K562 (cell line): ENCODE measurements around the gene ERCC1. TPM values are rescaled to one million over a fixed set of nuclear protein-coding genes. Genes with fewer than 3 reads are reported as not detected.

ENCODE experiments used
- BRD9 ChIP-seq: fragments of 450-650 bp; IDR thresholded peaks from 2 replicates; pipeline ENCODE4 v1.6.1; 2018; ENCODE audit warnings: low read depth; ENCODE audit not compliant: partially characterized antibody
- CBFA2T2 ChIP-seq: fragments of 450-650 bp; conservative IDR thresholded peaks from 2 replicates; pipeline ENCODE4 v1.6.1; 2017; ENCODE audit warnings: mild to moderate bottlenecking
- CBX2 ChIP-seq: fragments of 200-600 bp; sonication (generic); IDR thresholded peaks from one replicate; pipeline ENCODE4 v1.6.1; 2012; ENCODE audit warnings: mild to moderate bottlenecking, low read length, inconsistent platforms; ENCODE audit not compliant: insufficient read depth, poor library complexity, severe bottlenecking
- ELF4 ChIP-seq: fragments of 450-650 bp; formaldehyde crosslinking; IDR thresholded peaks from 2 replicates; pipeline ENCODE4 v1.4.0; 2022; ENCODE audit warnings: missing genetic modification characterization
- ERF ChIP-seq: fragments of 450-650 bp; formaldehyde crosslinking; IDR thresholded peaks from 2 replicates; pipeline ENCODE4 v1.4.0; 2020; ENCODE audit warnings: mild to moderate bottlenecking, mixed read lengths
- EZH2 ChIP-seq: IDR thresholded peaks from 2 replicates; pipeline ENCODE4 v1.6.1; 2012; ENCODE audit warnings: low read depth, mild to moderate bottlenecking, inconsistent platforms, low read length, borderline replicate concordance
- FOXA1 ChIP-seq: fragments of 450-650 bp; IDR thresholded peaks from 2 replicates; pipeline ENCODE4 v1.6.1; 2016; ENCODE audit warnings: mild to moderate bottlenecking, borderline replicate concordance
- FOXK1 ChIP-seq: sonication (generic); formaldehyde crosslinking; IDR thresholded peaks from 2 replicates; pipeline ENCODE4 v1.8.0; 2022; ENCODE audit warnings: missing genetic modification reagents, mild to moderate bottlenecking, borderline replicate concordance
- HCFC1 ChIP-seq: IDR thresholded peaks from 2 replicates; pipeline ENCODE4 v1.6.1; 2012; ENCODE audit warnings: low read depth, low read length, improper control_type of control experiment
- HDAC3 ChIP-seq: fragments of 450-650 bp; IDR thresholded peaks from 2 replicates; pipeline ENCODE4 v1.6.1; 2018; ENCODE audit warnings: borderline replicate concordance, mild to moderate bottlenecking, moderate library complexity; ENCODE audit not compliant: partially characterized antibody
- JUND ChIP-seq, 2 experiments: IDR thresholded peaks; 2 replicates in 1 of 2; 3 replicates in 1 of 2; pipeline ENCODE4 v1.6.1; 2011; ENCODE audit warnings: borderline replicate concordance in 2 of 2, low read depth in 2 of 2, low read length in 2 of 2, improper control_type of control experiment in 1 of 2, missing biosample characterization in 1 of 2, missing genetic modification characterization in 1 of 2, missing genetic modification reagents in 1 of 2
- MAZ ChIP-seq, 2 experiments: fragments of 450-650 bp in 1 of 2; sonication (generic) in 1 of 2; formaldehyde crosslinking; IDR thresholded peaks in 1 of 2; conservative IDR thresholded peaks in 1 of 2; 2 replicates each; pipeline versions ENCODE4 v1.4.0 to v1.5.0; 2020; ENCODE audit warnings: mild to moderate bottlenecking in 1 of 2, missing genetic modification reagents in 1 of 2
- MBD2 ChIP-seq: sonication (generic); IDR thresholded peaks from 2 replicates; pipeline ENCODE4 v1.6.1; 2016; ENCODE audit warnings: low read depth, borderline replicate concordance
- NFIC ChIP-seq: fragments of 450-650 bp; IDR thresholded peaks from 2 replicates; pipeline ENCODE4 v1.6.1; 2017; ENCODE audit warnings: mild to moderate bottlenecking, inconsistent platforms
- SMAD1 ChIP-seq: fragments of 150-350 bp; IDR thresholded peaks from 2 replicates; pipeline ENCODE4 v1.6.1; 2014; ENCODE audit warnings: low read length, low read depth; ENCODE audit not compliant: partially characterized antibody
- SMARCA4 ChIP-seq: fragments of 450-650 bp; IDR thresholded peaks from 2 replicates; pipeline ENCODE4 v1.6.1; 2016
- SRSF7 ChIP-seq: fragments of 200-400 bp; formaldehyde crosslinking; optimal IDR thresholded peaks from 2 replicates; pipeline ENCODE3; 2017; ENCODE audit warnings: mild to moderate bottlenecking, low read depth, low read length
- ZNF444 ChIP-seq: fragments of 250-450 bp; sonication (Bioruptor Pico); IDR thresholded peaks from 2 replicates; pipeline ENCODE4 v1.4.0; 2020; ENCODE audit warnings: mild to moderate bottlenecking, moderate library complexity
- ZNF79 ChIP-seq: fragments of 250-450 bp; sonication (Bioruptor Pico); IDR thresholded peaks from 2 replicates; pipeline ENCODE4 v1.4.0; 2020; ENCODE audit warnings: low read depth, mild to moderate bottlenecking, moderate library complexity
- ZZZ3 ChIP-seq: fragments of 450-650 bp; IDR thresholded peaks from 2 replicates; pipeline ENCODE4 v1.6.1; 2016; ENCODE audit warnings: antibody characterized with exemption, mild to moderate bottlenecking, moderate library complexity
- polyA plus RNA-seq, 8 experiments: library from polyadenylated mRNA; depleted of rRNA in 4 of 8; stranded (reverse) in 5 of 8; unstranded in 3 of 8; fragments of >200 nt; fragmentation: Nextera tagmentation in 2 of 8; fragmentation: Illumina TruSeq in 1 of 8; extraction: Ambion mirVana in 2 of 8; extraction: Trizol in 1 of 8; gene quantifications; 2 replicates each; pipeline versions ENCODE4 v1.2.1 to v1.2.3, GENCODE V29; 2011 to 2014; ENCODE audit warnings: inconsistent platforms in 1 of 8, missing spikeins in 1 of 8
- total RNA-seq, 7 experiments: library from RNA; depleted of rRNA in 6 of 7; stranded (reverse); fragments of >200 nt in 6 of 7; fragmentation: Illumina TruSeq in 2 of 7; extraction: Trizol in 2 of 7; gene quantifications; 2 replicates each; pipeline versions ENCODE4 v1.2.1 to v1.2.3, GENCODE V29; 2011 to 2021; ENCODE audit warnings: low replicate concordance in 1 of 7
- TF ChIP-seq, protein P1 (sequence below): fragments of 450-650 bp; IDR thresholded peaks from 2 replicates; pipeline ENCODE4 v1.6.1; 2016; ENCODE audit warnings: borderline replicate concordance
- TF ChIP-seq, protein P2 (sequence below), 2 experiments: fragments of 450-650 bp in 1 of 2; sonication (generic) in 1 of 2; formaldehyde crosslinking in 1 of 2; IDR thresholded peaks in 1 of 2; conservative IDR thresholded peaks in 1 of 2; 2 replicates each; pipeline versions ENCODE4 v1.6.1 to v1.8.1; 2016 to 2023; ENCODE audit warnings: mild to moderate bottlenecking in 2 of 2, moderate library complexity in 2 of 2, inconsistent platforms in 1 of 2, missing genetic modification reagents in 1 of 2
- TF ChIP-seq, protein P3 (sequence below): fragments of 450-650 bp; formaldehyde crosslinking; IDR thresholded peaks from 2 replicates; pipeline ENCODE4 v1.4.0; 2022; ENCODE audit warnings: missing genetic modification characterization

ERCC1 gene
- total and polyA plus RNA-seq, 9 of the 15 experiments (the other 6 are each of a cell fraction or from before 2014, with no cell fraction given) = 9.3 to 92.6 (median 60.0) TPM

DNA sequence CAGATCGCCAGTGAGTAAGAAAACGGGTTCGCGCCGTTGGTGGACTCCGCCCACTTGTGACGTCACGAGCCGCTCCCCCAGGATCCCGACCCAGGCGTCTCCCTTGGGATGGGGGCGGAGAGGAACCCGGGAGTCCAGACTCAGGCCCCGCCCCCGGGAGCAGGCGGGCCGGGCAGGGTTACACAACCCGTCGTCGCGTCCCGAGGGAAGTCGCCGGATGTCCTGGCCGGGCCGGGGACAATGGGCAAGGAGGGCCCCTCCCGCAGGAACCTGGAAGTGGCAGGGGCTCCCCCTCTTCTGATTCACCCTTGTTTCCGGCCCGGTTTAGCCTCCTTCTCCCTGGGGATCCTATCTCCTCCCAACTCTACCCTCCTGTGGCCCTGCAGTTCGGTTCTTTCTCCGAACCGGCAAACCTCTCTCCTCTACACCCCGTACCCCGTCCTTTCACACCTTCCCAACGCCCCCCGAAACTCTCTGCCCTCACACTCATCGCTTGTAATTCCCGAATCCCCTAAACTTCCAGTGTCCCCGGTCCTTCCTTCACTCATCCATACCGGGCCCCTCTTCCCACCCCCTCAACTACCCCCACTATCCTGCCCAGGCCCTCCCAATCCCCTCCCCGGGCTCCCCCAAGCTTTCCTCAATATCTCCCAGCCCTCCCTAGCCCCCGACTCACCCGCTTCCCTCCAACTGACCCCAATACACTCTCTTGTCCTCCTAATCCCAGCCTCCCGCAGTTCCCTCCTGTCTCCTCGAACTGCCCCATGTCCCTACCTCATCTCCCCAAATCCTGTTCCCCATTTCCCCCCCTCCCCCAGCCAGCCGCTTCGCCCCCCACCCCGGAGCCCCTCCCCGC, 20.0 kb upstream of the ERCC1 start (continued):
- TF ChIP-seq ZNF79 (CRISPR knock-in tag) (no peak), FOXA1 (no peak), CBX2 (no peak), ZNF444 (CRISPR knock-in tag) (no peak), ERF (0 out of 2 replicates have a peak, but pooled peaks have one; percentile 49), FOXK1 (CRISPR knock-in tag) (0 out of 2 replicates have a peak, but pooled peaks have one; percentile 67), MBD2 (peak; percentile 60; the same call in 1 of the 2 replicates), HCFC1 (no peak), SRSF7 (no peak), SMAD1 (no peak), SMARCA4 (peak; percentile 45; the same call in 1 of the 2 replicates), BRD9 (peak; percentile 76), CBFA2T2 (no peak), NFIC (peak; percentile 13; the same call in 1 of the 2 replicates), JUND (IDR thresholded peaks at IDR 0.05; ENCODE audit: borderline replicate concordance, low read depth, low read length) (peak; percentile 53), JUND (tag; IDR thresholded peaks at IDR 0.05; ENCODE audit: borderline replicate concordance, low read depth, low read length) (peak; percentile 37; the same call in 1 of the 3 replicates), ELF4 (CRISPR knock-in tag) (peak; percentile 58; the same call in 1 of the 2 replicates), MAZ (CRISPR knock-in tag; conservative IDR thresholded peaks at IDR 0.05 in 1 of 2, IDR thresholded peaks at IDR 0.05 in 1 of 2) (peak; percentile 92 to 96), EZH2 (no peak), ZZZ3 (no peak), HDAC3 (peak; percentile 59)
- TF ChIP-seq, protein P1, sequence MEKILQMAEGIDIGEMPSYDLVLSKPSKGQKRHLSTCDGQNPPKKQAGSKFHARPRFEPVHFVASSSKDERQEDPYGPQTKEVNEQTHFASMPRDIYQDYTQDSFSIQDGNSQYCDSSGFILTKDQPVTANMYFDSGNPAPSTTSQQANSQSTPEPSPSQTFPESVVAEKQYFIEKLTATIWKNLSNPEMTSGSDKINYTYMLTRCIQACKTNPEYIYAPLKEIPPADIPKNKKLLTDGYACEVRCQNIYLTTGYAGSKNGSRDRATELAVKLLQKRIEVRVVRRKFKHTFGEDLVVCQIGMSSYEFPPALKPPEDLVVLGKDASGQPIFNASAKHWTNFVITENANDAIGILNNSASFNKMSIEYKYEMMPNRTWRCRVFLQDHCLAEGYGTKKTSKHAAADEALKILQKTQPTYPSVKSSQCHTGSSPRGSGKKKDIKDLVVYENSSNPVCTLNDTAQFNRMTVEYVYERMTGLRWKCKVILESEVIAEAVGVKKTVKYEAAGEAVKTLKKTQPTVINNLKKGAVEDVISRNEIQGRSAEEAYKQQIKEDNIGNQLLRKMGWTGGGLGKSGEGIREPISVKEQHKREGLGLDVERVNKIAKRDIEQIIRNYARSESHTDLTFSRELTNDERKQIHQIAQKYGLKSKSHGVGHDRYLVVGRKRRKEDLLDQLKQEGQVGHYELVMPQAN = peak; percentile 44; the same call in 1 of the 2 replicates
- TF ChIP-seq, protein P2, sequence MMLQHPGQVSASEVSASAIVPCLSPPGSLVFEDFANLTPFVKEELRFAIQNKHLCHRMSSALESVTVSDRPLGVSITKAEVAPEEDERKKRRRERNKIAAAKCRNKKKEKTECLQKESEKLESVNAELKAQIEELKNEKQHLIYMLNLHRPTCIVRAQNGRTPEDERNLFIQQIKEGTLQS (IDR thresholded peaks at IDR 0.05) = peak; percentile 75
- TF ChIP-seq, protein P2 (CRISPR knock-in tag; conservative IDR thresholded peaks at IDR 0.05) = peak; percentile 32; the same call in 1 of the 2 replicates
- TF ChIP-seq, protein P3, sequence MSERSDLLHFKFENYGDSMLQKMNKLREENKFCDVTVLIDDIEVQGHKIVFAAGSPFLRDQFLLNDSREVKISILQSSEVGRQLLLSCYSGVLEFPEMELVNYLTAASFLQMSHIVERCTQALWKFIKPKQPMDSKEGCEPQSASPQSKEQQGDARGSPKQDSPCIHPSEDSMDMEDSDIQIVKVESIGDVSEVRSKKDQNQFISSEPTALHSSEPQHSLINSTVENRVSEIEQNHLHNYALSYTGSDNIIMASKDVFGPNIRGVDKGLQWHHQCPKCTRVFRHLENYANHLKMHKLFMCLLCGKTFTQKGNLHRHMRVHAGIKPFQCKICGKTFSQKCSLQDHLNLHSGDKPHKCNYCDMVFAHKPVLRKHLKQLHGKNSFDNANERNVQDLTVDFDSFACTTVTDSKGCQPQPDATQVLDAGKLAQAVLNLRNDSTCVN (CRISPR knock-in tag) = peak; percentile 85
